T-cell (primary cell): ENCODE data around the gene FCSK. TPM values are rescaled to one million over a fixed set of nuclear protein-coding genes. Genes with fewer than 3 reads are reported as not detected.
A peak's percentile ranks its signal among the peaks of the same experiment; 100 is the strongest.

Experiments used
- ATAC-seq, 4 experiments: fragments of 200-7000 bp in 3 of 4; fragments of 150-1000 bp in 1 of 4; cut with Tn5 transposase; replicated peaks in 1 of 4; 1 replicate in 3 of 4; 2 replicates in 1 of 4; pipeline ENCODE4 v1.10.0; 2021; ENCODE audit warnings: moderate library complexity in 3 of 4, mild to moderate bottlenecking in 2 of 4, moderate number of reproducible peaks in 1 of 4
- CTCF ChIA-PET, 2 donors: fragments of 300-600 bp; sonication (Branson Sonifier 250); formaldehyde crosslinking; loops; one replicate each; lab custom pipeline; 2022; ENCODE audit warnings: antibody characterized with exemption in 2 of 2; lab: Charles Lee
- POLR2A ChIA-PET, 2 donors: fragments of 300-600 bp; sonication (Branson Sonifier 250); formaldehyde crosslinking; loops; one replicate each; lab custom pipeline; 2022; ENCODE audit warnings: antibody characterized with exemption in 2 of 2; lab: Charles Lee
- DNase-seq, 35 experiments: peaks; one replicate each; pipeline versions ENCODE4 v3.0.0 to v3.0.0-alpha.2; 2013 to 2023
- H3K27ac ChIP-seq: one replicate; pipeline ENCODE4 v1.5.1; 2013; ENCODE audit warnings: low read length
- H3K27me3 ChIP-seq, 2 experiments: replicated peaks in 1 of 2; 1 replicate in 1 of 2; 2 replicates in 1 of 2; pipeline versions ENCODE4 v1.6.1 to v1.7.0; 2013; ENCODE audit warnings: low read length in 1 of 2, mixed read lengths in 1 of 2; ENCODE audit not compliant: control insufficient read depth in 2 of 2, insufficient read depth in 2 of 2; ENCODE audit errors: extremely low read depth in 1 of 2
- H3K36me3 ChIP-seq, 2 donors: 1 replicate in 1 of 2; 2 replicates in 1 of 2; pipeline versions ENCODE4 v1.6.1 to v1.7.0; 2013; ENCODE audit warnings: low read length in 1 of 2; ENCODE audit not compliant: control insufficient read depth in 2 of 2, insufficient read depth in 1 of 2; ENCODE audit errors: extremely low read depth in 1 of 2
- H3K4me1 ChIP-seq, 2 experiments: 1 replicate in 1 of 2; 2 replicates in 1 of 2; pipeline versions ENCODE4 v1.6.1 to v1.7.0; 2013; ENCODE audit warnings: low read length in 2 of 2, mixed read lengths in 1 of 2; ENCODE audit not compliant: insufficient read depth in 2 of 2, control insufficient read depth in 1 of 2; ENCODE audit errors: extremely low read depth in 1 of 2
- H3K4me3 ChIP-seq, 2 donors: 1 replicate in 1 of 2; 2 replicates in 1 of 2; pipeline versions ENCODE4 v1.5.1 to v1.7.0; 2013; ENCODE audit warnings: mild to moderate bottlenecking in 2 of 2, low read length in 1 of 2, moderate library complexity in 1 of 2; ENCODE audit not compliant: control insufficient read depth in 1 of 2; ENCODE audit errors: extremely low read depth in 1 of 2
- H3K9me3 ChIP-seq: 2 replicates; pipeline ENCODE4 v1.7.0; 2013
- H3K27ac Mint-ChIP-seq, 2 donors: one replicate each; pipeline ENCODE4 v1.8.0; 2020 to 2021; ENCODE audit warnings: mild to moderate bottlenecking in 2 of 2, mixed read lengths in 2 of 2
- H3K27me3 Mint-ChIP-seq, 2 donors: one replicate each; pipeline ENCODE4 v1.8.0; 2021 to 2022; ENCODE audit warnings: mixed read lengths in 2 of 2
- H3K36me3 Mint-ChIP-seq: one replicate; pipeline ENCODE4 v1.8.0; 2021; ENCODE audit warnings: mixed read lengths
- H3K4me1 Mint-ChIP-seq, 3 donors: one replicate each; pipeline ENCODE4 v1.8.0; 2020 to 2022; ENCODE audit warnings: mixed read lengths in 3 of 3, mild to moderate bottlenecking in 1 of 3
- H3K4me3 Mint-ChIP-seq, 3 donors: one replicate each; pipeline ENCODE4 v1.8.0; 2020 to 2022; ENCODE audit warnings: mild to moderate bottlenecking in 3 of 3, mixed read lengths in 3 of 3, moderate library complexity in 3 of 3
- H3K9me3 Mint-ChIP-seq, 3 donors: one replicate each; pipeline ENCODE4 v1.8.0; 2020 to 2022; ENCODE audit warnings: mixed read lengths in 3 of 3
- whole genome bisulfite sequencing: methylation state at CpG from one replicate; pipeline ENCODE4 v1.1.5; 2013; ENCODE audit warnings: missing lambda C conversion rate; ENCODE audit not compliant: insufficient coverage; 5-methylcytosine and 5-hydroxymethylcytosine counted together
- total RNA-seq, 35 experiments: library from RNA in 6 of 35; stranded (reverse) in 6 of 35; fragments of 120-200 nt in 1 of 35; gene quantifications; one replicate each; pipeline versions ENCODE4 v1.2.1 to v1.2.4 and lab custom pipeline; 2013 to 2026

FCSK gene
- total RNA-seq, 5 donors from 2014 or later (not counting 1 experiment from before 2014, with no cell fraction given), result 28.7 to 43.4 (median 37.9) TPM

- peaks cover 25 to 51% of the 10 kb centered on the region in 2 donors for H3K36me3 ChIP-seq
- CTCF ChIA-PET, result no interaction called here
Measured at GRCh38 chr16:70490261-70490660, 35.9 kb downstream of the FCSK start.

GRCh38 chr16:70493802-70494201, 39.4 kb downstream of the FCSK start:
- H3K27me3 Mint-ChIP-seq, result no peaks in the 10 kb centered on the region
- Histone ChIP-seq H3K4me3 (no peak overlapping the region), H3K27me3 (no peaks in the 10 kb centered on the region), H3K4me1 (no peaks in the 10 kb centered on the region), H3K36me3 (peaks cover 21 to 63% of the 10 kb centered on the region in 2 donors), H3K9me3 (no peaks in the 10 kb centered on the region), H3K27ac (no peak overlapping the region)
- no peaks in the 10 kb centered on the region for H3K9me3 Mint-ChIP-seq
- H3K27ac Mint-ChIP-seq, result no peak overlapping the region
- CTCF ChIA-PET, result no interaction called here
- ATAC-seq (no peak), DNase-seq (no peak)
- H3K4me3 Mint-ChIP-seq, result no peak overlapping the region
- WGBS, result 74% methylated on average over 2 of the region's 3 CpGs
- H3K4me1 Mint-ChIP-seq, result peaks cover 0 to 7% (median 4%) of the 10 kb centered on the region in 3 donors
- POLR2A ChIA-PET, result no interaction called here
- peaks cover 45% of the 10 kb centered on the region for H3K36me3 Mint-ChIP-seq

More at GRCh38 chr16:70490261-70490660, 35.9 kb downstream of the FCSK start:
- H3K27me3 ChIP-seq, result no peaks in the 10 kb centered on the region
- ATAC-seq, result no peak
- POLR2A ChIA-PET, result no interaction called here
- no peaks in the 10 kb centered on the region for H3K9me3 ChIP-seq
- H3K27me3 Mint-ChIP-seq, result no peaks in the 10 kb centered on the region
- H3K4me3 ChIP-seq, result no peak overlapping the region
- no peak for DNase-seq
- H3K4me1 ChIP-seq, result no peaks in the 10 kb centered on the region
- WGBS, result 87% methylated on average over 5 of the region's 6 CpGs
- H3K4me3 Mint-ChIP-seq, result no peak overlapping the region
- peaks cover 31% of the 10 kb centered on the region for H3K36me3 Mint-ChIP-seq
- H3K27ac Mint-ChIP-seq, result no peak overlapping the region
- H3K9me3 Mint-ChIP-seq, result no peaks in the 10 kb centered on the region
- H3K27ac ChIP-seq, result no peak overlapping the region
- H3K4me1 Mint-ChIP-seq, result peaks cover 0 to 7% (median 4%) of the 10 kb centered on the region in 3 donors

GRCh38 chr16:70494202-70494770, 39.9 kb downstream of the FCSK start:
- ChIA-PET CTCF (no interaction called here), POLR2A (interaction anchor here (0.7 kb wide), 2 partner anchors 35 to 1136 kb away, joined by 6 to 8 read pairs; no protein-coding TSS in a partner anchor)
- Histone ChIP-seq H3K36me3 (peaks cover 21 to 63% of the 10 kb centered on the region in 2 donors), H3K4me3 (no peak overlapping the region), H3K27ac (no peak overlapping the region), H3K4me1 (no peaks in the 10 kb centered on the region), H3K27me3 (no peaks in the 10 kb centered on the region), H3K9me3 (no peaks in the 10 kb centered on the region)
- H3K4me3 Mint-ChIP-seq, result no peak overlapping the region
- peak overlapping the region; percentile 11 to 29 for H3K27ac Mint-ChIP-seq
- peaks cover 45% of the 10 kb centered on the region for H3K36me3 Mint-ChIP-seq
- no peak for ATAC-seq
- H3K9me3 Mint-ChIP-seq, result no peaks in the 10 kb centered on the region
- WGBS, result 41% methylated on average over 4 of the region's 5 CpGs
- peaks cover 0 to 7% (median 4%) of the 10 kb centered on the region in 3 donors for H3K4me1 Mint-ChIP-seq
- no peaks in the 10 kb centered on the region for H3K27me3 Mint-ChIP-seq
- DNase-seq, result no peak

- peaks cover 21 to 65% of the 10 kb centered on the region in 2 donors for H3K36me3 ChIP-seq
- ChIA-PET CTCF (no interaction called here), POLR2A (interaction anchor here (0.7 kb wide), 3 partner anchors 11 to 1136 kb away, joined by 4 to 8 read pairs (median 6); no protein-coding TSS in a partner anchor)
Measured at GRCh38 chr16:70494777-70495176, 40.4 kb downstream of the FCSK start.

GRCh38 chr16:70495425-70496182, 41.2 kb downstream of the FCSK start:
- ChIA-PET POLR2A (interaction anchor here in 1 of 2 donors (0.7 kb wide), 1 partner anchor 11 kb away, joined by 4 read pairs; no protein-coding TSS in a partner anchor), CTCF (no interaction called here)
- WGBS, result 96% methylated on average over 8 of the region's 9 CpGs

More at GRCh38 chr16:70494777-70495176, 40.4 kb downstream of the FCSK start:
- Histone ChIP-seq H3K27me3 (no peaks in the 10 kb centered on the region), H3K9me3 (no peaks in the 10 kb centered on the region), H3K4me1 (no peaks in the 10 kb centered on the region), H3K27ac (no peak overlapping the region), H3K4me3 (no peak overlapping the region)
- no peaks in the 10 kb centered on the region for H3K27me3 Mint-ChIP-seq
- 100% methylated on average over 1 of the region's 2 CpGs for WGBS
- H3K9me3 Mint-ChIP-seq, result no peaks in the 10 kb centered on the region
- H3K27ac Mint-ChIP-seq, result peak overlapping the region; percentile 11 to 29
- ATAC-seq, result no peak
- H3K4me1 Mint-ChIP-seq, result peaks cover 0 to 7% (median 4%) of the 10 kb centered on the region in 3 donors
- H3K4me3 Mint-ChIP-seq, result no peak overlapping the region
- peaks cover 45% of the 10 kb centered on the region for H3K36me3 Mint-ChIP-seq
- DNase-seq, result no peak

GRCh38 chr16:70496513-70496912, 42.1 kb downstream of the FCSK start:
- POLR2A ChIA-PET, result no interaction called here
- ATAC-seq (no peak), DNase-seq (no peak)

More at GRCh38 chr16:70495425-70496182, 41.2 kb downstream of the FCSK start:
- H3K4me3 Mint-ChIP-seq, result no peak overlapping the region
- peaks cover 40% of the 10 kb centered on the region for H3K36me3 Mint-ChIP-seq
- ATAC-seq (no peak), DNase-seq (no peak)
- H3K27me3 Mint-ChIP-seq, result no peaks in the 10 kb centered on the region
- H3K9me3 Mint-ChIP-seq, result no peaks in the 10 kb centered on the region
- H3K36me3 ChIP-seq, result peaks cover 15 to 61% of the 10 kb centered on the region in 2 donors
- H3K4me1 ChIP-seq, result no peaks in the 10 kb centered on the region
- H3K4me3 ChIP-seq, result no peak overlapping the region
- no peaks in the 10 kb centered on the region for H3K9me3 ChIP-seq
- H3K27me3 ChIP-seq, result no peaks in the 10 kb centered on the region
- peaks cover 0 to 7% (median 4%) of the 10 kb centered on the region in 3 donors for H3K4me1 Mint-ChIP-seq
- H3K27ac Mint-ChIP-seq, result no peak overlapping the region
- no peak overlapping the region for H3K27ac ChIP-seq

More at GRCh38 chr16:70496513-70496912, 42.1 kb downstream of the FCSK start:
- Histone ChIP-seq H3K36me3 (peaks cover 13 to 66% of the 10 kb centered on the region in 2 donors), H3K9me3 (no peaks in the 10 kb centered on the region), H3K27me3 (no peaks in the 10 kb centered on the region), H3K27ac (no peak overlapping the region), H3K4me3 (no peak overlapping the region), H3K4me1 (no peaks in the 10 kb centered on the region)
- Mint-ChIP-seq H3K4me3 (no peak overlapping the region), H3K9me3 (no peaks in the 10 kb centered on the region), H3K36me3 (peaks cover 44% of the 10 kb centered on the region), H3K27me3 (no peaks in the 10 kb centered on the region), H3K27ac (no peak overlapping the region), H3K4me1 (peaks cover 0 to 7% (median 4%) of the 10 kb centered on the region in 3 donors)
- CTCF ChIA-PET, result no interaction called here
- WGBS, result 60% methylated on average over 1 of the region's 6 CpGs
